Brain microvascular endothelial cell (primary cell): Measurements from ENCODE around the gene ZNFX1.
"Not testable (repeated sequence)": the region's sequence is repeated elsewhere in the genome, so short reads cannot be mapped to it uniquely, and the experiment has no call there.

Source experiments
- DNase-seq: peaks from one replicate; pipeline ENCODE4 v3.0.0-alpha.2; 2020
- H3K27ac ChIP-seq: fragments of 250-450 bp; sonication (Bioruptor Pico); 2 replicates; pipeline ENCODE4 v1.5.1; 2020; ENCODE audit warnings: mild to moderate bottlenecking, moderate library complexity
- H3K27me3 ChIP-seq: fragments of 250-450 bp; sonication (Bioruptor Pico); replicated peaks from 2 replicates; pipeline ENCODE4 v1.5.1; 2020; ENCODE audit warnings: mild to moderate bottlenecking
- H3K36me3 ChIP-seq: fragments of 250-450 bp; sonication (Bioruptor Pico); replicated peaks from 2 replicates; pipeline ENCODE4 v1.5.1; 2020; ENCODE audit warnings: mild to moderate bottlenecking
- H3K4me3 ChIP-seq: 2 replicates; pipeline ENCODE4 v1.5.1; 2011; ENCODE audit warnings: low read depth, mild to moderate bottlenecking, control low read depth, low read length, moderate library complexity
- in situ Hi-C: cut with HindIII; loops from 2 replicates; pipeline ENCODE4 v1.10.0; 2017; ENCODE audit warnings: low sequenced_read_pairs, low pct_ligation_motif_present
- TF ChIP-seq, protein P1 (sequence below): IDR thresholded peaks from 2 replicates; pipeline ENCODE4 v1.5.1; 2011; ENCODE audit warnings: low read depth, mild to moderate bottlenecking, moderate library complexity, low read length, control low read depth, inconsistent platforms; ENCODE audit errors: missing control alignments

Gene ZNFX1

DNA sequence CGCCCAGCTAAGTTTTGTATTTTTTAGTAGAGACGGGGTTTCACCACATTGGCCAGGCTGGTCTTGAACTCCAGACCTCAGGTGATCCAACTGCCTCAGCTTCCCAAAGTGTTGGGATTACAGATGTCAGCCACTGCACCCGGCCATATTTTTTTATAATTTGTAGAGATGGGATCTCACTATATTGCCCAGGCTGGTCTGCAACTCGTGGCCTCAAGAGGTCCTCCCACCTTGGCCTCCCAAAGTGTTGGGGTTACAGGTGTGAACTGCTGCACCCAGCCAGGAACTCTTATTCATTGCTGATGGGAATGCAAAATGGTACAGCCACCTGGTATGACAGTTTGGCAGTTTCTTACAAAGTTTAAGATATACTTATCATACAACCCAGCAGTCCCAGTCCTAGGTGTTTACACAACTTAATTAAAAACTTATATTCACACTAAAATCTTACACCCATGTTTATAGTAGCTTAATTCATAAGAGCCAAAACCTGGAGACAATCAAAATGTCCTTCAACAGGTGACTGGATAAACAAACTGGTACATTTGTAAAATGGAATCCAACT lies 78.0 kb downstream of the ZNFX1 start:
- no peaks in the 10 kb centered on the region for H3K36me3 ChIP-seq
- DNase-seq: no peak
- in situ Hi-C loops: no loop called here
- no peak overlapping the region for H3K4me3 ChIP-seq
- no peaks in the 10 kb centered on the region for H3K27me3 ChIP-seq
- TF ChIP-seq, protein P1, sequence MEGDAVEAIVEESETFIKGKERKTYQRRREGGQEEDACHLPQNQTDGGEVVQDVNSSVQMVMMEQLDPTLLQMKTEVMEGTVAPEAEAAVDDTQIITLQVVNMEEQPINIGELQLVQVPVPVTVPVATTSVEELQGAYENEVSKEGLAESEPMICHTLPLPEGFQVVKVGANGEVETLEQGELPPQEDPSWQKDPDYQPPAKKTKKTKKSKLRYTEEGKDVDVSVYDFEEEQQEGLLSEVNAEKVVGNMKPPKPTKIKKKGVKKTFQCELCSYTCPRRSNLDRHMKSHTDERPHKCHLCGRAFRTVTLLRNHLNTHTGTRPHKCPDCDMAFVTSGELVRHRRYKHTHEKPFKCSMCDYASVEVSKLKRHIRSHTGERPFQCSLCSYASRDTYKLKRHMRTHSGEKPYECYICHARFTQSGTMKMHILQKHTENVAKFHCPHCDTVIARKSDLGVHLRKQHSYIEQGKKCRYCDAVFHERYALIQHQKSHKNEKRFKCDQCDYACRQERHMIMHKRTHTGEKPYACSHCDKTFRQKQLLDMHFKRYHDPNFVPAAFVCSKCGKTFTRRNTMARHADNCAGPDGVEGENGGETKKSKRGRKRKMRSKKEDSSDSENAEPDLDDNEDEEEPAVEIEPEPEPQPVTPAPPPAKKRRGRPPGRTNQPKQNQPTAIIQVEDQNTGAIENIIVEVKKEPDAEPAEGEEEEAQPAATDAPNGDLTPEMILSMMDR: no peak
- H3K27ac ChIP-seq: no peak overlapping the region

DNA sequence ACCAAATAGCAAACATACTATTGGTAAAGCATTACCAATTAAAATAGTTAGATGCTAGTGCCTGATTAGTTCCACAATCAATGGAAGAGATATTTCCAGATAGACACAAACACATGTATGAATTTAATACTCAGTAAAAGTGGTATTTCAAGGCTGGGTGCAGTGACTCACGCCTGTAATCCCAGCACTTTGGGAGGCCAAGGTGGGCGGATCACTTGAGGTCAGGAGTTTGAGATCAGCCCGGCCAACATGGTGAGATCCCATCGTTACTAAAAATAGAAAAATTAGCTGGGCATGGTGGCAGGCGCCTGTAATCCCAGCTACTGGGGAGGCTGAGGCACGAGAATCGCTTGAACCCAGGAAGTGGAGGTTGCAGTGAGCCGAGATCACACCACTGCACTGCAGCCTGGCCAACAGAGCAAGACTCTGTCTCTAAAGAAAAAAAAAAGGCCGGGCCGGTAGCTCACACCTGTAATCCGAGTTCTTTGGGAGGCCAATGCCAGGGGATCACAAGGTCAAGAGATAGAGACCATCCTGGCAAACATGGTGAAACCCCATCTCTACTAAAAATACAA lies 84.8 kb downstream of the ZNFX1 start:
- H3K27me3 ChIP-seq, in situ Hi-C loops, H3K36me3 ChIP-seq, DNase-seq, H3K27ac ChIP-seq, H3K4me3 ChIP-seq: not testable (repeated sequence)
